Right lobe of liver (tissue), 4 donors: ENCODE results near the gene SNRNP25.

Experiments
- POLR2A ChIP-seq: fragments of 450-650 bp; IDR thresholded peaks from one replicate; pipeline ENCODE4 v1.6.1; 2017; ENCODE audit warnings: antibody characterized with exemption, mild to moderate bottlenecking
- TF ChIP-seq, protein P1 (sequence below), 4 donors: fragments of 200-600 bp in 3 of 4; fragments of 450-650 bp in 1 of 4; IDR thresholded peaks; one replicate each; pipeline versions ENCODE4 v1.5.1 to v1.8.0; 2016 to 2022; ENCODE audit warnings: antibody characterized with exemption in 4 of 4, mild to moderate bottlenecking in 2 of 4
- donor health status: DM: no; HTN: no; CAD: no.
- donor health status: DM: no; HTN: no; CAD: no.
- donor health status: DM: no; HTN: yes; CAD: no.

DNA sequence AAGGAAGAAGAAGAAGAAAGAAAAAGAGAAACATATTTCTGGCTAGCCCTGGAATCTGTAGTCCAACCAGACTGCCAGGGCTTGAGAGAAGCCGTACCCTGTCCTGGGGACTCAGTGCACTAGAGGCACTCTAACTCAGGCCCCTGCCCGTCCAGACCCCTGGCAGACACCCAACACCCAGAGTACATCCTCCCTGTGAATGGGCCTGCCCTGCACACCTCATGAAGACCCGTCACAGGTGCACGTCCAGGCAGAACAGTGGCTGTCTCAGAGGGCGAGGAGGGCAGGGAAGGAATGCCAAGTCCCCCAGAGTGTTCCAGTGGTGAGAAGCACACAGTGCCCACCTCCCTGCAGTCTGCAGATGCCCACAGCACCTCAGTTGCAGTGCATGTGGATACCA lies 47.4 kb downstream of the SNRNP25 start:
- TF ChIP-seq, protein P1, sequence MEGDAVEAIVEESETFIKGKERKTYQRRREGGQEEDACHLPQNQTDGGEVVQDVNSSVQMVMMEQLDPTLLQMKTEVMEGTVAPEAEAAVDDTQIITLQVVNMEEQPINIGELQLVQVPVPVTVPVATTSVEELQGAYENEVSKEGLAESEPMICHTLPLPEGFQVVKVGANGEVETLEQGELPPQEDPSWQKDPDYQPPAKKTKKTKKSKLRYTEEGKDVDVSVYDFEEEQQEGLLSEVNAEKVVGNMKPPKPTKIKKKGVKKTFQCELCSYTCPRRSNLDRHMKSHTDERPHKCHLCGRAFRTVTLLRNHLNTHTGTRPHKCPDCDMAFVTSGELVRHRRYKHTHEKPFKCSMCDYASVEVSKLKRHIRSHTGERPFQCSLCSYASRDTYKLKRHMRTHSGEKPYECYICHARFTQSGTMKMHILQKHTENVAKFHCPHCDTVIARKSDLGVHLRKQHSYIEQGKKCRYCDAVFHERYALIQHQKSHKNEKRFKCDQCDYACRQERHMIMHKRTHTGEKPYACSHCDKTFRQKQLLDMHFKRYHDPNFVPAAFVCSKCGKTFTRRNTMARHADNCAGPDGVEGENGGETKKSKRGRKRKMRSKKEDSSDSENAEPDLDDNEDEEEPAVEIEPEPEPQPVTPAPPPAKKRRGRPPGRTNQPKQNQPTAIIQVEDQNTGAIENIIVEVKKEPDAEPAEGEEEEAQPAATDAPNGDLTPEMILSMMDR (IDR thresholded peaks at IDR 0.05), result no peak
- TF ChIP-seq POLR2A, result no peak
